ENCODE measurements around the gene KIAA0513.

KIAA0513 gene

DNA sequence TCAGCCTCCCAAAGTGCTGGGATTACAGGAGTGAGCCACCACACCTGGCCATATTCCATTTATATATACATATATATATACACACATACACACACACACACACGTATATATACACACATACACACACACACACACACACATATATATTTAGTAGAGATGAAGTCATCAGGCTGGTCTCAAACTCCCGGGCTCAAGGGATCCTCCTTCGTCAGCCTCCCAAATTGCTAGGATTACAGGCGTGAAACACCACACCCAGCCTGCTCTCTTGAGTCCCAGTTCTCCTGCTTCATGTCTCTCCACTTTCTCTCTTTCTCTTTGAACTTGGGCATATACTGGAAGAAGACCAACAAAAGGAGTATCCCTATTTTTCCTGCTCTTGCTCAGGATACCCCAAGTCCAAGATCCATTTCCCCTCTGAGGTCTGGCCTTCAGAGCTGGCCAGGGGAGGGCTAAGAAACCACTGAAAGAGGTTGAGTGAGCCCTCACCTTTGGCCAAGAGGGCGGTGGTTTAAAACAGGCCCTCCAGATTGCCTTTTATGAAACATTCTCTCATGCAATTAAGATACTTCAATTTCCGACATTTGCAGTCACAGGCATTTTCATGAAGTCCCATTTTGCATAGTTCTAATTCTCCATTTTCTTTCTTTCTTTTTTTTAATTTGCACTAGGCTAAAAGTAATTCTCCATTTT lies 46.8 kb downstream of the KIAA0513 start:
- DNase-seq (ENCODE audit: low spot score) = no peak

DNA sequence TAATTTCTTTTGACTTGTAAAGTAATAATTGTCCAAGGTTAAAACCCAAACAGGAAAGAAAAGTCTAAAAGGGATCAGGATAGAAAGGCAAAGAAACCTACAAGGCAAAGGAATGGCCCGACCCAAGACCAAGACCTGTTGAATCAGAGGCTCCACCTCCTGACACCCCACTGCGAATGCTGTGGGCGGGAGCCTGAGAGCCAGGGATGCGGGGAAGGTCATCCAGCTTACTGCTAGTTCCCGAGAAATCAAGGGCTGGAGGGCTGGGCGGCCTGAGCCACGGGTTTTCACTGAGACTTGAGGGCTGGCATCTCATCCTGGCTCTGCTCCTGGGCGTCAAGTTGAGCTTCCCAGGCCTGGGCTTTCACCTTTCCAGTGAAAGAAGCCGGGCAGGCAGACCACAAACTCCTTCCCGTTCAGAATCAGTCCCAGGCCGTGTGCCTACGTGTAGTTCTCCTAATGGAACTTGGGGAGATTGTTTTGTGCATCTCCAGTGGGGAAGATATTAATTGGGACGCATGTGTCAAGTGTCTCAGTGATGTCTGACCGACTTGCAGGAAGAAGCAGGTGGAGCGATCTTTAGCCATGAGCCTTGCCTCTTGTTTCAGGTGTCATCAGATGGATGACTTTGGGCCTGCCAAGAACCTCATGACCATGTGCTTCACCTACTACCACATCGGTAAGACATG lies 47.8 kb downstream of the KIAA0513 start:
- DNase-seq (ENCODE audit: low spot score) = no peak

DNA sequence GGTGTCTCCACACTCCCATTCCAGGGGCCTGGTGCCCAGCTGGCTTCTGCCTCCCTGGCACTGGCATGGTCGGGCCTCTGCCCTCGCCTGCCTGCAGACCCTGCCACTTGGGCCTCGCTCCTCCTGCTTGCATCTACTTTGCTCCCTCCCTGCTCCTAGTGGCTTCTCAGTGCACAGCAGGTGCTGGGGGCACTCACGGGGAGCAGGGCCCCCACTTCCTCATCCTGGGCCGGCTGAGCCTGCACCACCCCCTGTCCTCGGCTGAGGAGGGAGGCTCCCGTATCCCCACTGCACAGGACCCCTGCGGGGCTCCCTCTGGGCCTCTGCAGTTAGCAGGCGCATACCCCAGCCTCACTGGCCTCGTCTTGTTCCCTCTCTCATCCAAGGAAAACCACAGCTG lies 49.4 kb downstream of the KIAA0513 start:
- no peak for DNase-seq (ENCODE audit: low spot score)

GRCh38 chr16:85077576-85078125 lies 50.1 kb downstream of the KIAA0513 start:
- no peak for DNase-seq (ENCODE audit: low spot score)

GRCh38 chr16:85078226-85078625 lies 50.6 kb downstream of the KIAA0513 start:
- DNase-seq (ENCODE audit: low spot score) = no peak

GRCh38 chr16:85078952-85079351 lies 51.4 kb downstream of the KIAA0513 start:
- no peak for DNase-seq (ENCODE audit: low spot score)

DNA sequence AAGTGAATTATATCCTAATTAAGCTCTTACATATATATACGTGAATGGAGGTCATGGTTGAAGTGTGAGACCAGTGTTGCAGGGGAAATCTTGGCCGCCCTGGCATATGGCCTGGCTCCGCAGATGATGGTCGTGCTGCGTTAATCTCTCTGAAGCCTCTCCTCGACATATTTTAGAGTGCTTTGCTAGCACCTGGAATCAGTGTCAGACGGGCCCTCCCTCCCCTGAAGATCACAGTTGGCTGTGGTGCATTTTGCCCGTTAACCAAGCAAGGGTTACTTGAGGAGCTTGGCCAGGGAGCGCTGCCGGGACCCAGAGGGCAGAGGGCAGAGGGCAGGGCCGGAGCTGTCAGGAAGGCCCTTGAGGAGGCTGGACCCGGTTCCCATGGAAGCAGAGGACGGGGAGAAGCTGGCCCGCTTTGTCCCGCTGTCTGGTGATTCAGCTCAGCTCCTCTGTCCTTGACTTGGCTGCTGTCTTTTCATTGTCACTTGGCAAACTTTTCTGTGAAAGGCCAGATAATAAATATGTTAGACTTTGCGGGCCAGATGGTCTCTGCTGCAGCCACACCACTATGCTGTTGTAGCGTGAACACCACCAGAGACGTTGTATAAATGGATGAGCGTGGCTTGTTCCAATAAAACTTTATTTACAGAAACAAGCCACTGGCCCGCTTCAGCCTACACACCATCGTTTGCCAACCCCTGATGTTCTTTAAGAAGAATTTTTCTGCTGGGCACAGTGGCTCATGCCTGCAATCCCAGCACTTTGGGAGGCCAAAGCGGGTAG lies 52.4 kb downstream of the KIAA0513 start:
- no peak for DNase-seq (ENCODE audit: low spot score)

DNA sequence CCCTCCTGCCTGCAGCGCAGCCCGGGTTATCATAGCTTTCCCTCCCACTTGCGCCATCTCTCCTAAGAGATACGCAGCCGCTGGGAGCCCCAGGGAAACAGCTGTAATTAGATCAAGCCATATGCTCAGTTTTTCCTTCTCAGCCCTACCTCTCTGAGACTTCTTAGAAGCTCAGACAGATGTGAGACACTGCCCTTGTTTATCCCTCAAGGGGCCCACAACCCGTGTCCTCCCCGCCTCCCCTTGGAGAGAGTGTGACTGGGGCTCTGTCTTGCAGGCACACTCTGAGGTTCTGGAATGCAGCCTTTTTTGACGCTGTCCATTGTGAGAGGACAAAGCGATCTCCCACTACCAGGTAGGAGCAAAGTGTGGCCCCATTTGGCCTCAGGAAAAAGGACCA lies 53.4 kb downstream of the KIAA0513 start:
- no peak for DNase-seq (ENCODE audit: low spot score)

GRCh38 chr16:85081765-85082164 lies 54.2 kb downstream of the KIAA0513 start:
- DNase-seq (ENCODE audit: low spot score) = no peak

GRCh38 chr16:85082173-85083050 lies 54.8 kb downstream of the KIAA0513 start:
- DNase-seq (ENCODE audit: low spot score) = no peak

- DNase-seq (ENCODE audit: low spot score) = no peak
These were observed 55.5 kb downstream of the KIAA0513 start for GRCh38 chr16:85083051-85083639.

GRCh38 chr16:85084841-85085510 lies 57.4 kb downstream of the KIAA0513 start:
- DNase-seq (ENCODE audit: low spot score) = no peak

DNA sequence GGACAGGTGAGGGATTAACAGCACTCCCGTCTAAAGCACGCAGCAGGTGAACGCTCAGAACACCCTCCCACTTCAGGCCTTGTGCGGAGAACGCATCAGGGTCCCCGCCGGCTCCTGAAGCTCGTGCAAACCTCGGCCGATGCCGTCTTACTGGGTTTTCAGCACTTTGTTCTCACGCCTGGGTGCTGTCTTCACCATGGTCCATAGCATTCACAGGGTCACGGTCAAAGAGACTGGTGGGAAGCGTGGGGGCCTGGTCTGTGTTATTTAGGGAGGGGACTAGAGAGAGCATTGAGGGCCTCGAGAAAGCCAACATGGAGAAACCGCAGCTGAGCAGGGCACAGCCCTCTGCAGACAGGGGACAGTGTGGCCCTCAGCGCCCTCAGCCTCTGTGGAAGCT lies 58.1 kb downstream of the KIAA0513 start:
- no peak for DNase-seq (ENCODE audit: low spot score)

DNA sequence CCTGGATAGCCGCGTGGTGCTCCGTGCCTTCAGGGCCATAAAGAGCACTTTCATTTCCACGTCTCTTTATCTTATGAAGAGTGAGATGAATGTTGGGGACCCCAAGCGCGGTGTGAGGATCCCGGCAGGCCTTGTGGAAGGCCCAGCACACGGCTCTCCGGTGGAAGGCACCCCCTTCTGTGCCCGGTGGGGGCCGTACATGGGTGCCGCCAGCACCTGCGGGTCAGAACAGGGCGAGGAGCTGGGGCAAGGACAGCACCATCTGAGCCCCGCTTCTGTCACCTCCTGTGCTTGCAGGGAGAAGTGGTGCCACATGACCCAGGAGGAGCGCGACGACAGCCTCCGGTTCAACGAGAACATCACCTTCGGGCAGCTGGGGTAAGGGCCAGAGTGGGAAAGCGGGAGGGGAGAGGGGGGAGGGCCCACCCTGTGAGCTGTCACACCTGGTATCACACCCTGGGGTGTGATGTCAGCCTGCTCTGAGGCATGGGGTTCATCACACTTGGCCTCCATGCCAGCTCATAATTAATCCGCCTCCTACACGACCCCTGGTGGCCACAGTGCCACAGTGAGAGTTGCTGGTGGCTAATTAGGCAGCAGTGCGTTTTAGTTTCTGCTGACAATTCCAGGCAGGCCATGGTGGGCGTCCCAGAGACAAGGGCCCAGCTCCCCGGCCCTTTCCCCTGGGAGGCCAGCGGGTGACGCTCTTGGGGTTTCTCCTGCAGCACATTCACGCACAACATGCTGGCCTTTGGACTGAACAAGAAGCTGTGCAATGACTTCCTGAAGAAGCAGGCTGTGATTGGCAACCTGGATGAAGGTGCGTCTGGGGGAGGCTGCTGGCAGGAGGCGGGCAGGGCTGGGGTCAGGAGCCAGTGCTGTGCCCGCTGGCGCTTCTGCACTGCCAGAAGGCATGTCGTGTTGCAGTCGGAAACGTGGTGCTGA lies 59.0 kb downstream of the KIAA0513 start:
- DNase-seq (ENCODE audit: low spot score) = peak; percentile 89

GRCh38 chr16:85087899-85088569 lies 60.4 kb downstream of the KIAA0513 start:
- DNase-seq (ENCODE audit: low spot score) = no peak

DNA sequence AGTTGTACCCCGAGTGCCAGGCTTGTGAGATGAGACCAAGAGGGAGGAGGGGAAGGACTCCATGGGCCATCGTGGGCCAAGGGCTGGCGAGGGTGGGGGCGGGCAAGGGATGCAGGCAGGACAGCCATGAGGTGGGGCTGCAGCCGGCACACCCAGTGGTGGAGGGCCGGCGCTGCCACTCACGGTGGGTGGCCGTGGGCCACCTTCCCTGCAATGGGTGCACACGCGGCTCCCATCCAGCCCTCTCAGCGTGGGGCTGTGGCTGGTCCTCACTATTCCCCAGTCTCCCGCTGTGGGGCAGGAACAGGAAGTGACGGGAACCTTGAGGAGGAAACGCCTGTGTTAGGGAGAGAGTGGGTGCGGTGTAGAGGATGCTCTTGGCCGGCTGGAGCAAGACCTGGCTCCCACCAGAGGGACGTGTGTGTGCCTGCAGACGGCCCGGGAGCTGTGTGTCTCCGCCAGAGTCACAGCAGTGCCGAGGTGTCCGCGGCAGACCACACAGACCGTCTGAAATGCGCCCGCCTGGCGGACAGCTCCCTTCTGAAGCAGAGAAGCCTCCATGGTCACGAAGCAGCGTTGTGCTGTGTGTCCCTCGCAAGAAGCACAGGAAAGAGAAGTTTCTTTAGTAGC lies 61.1 kb downstream of the KIAA0513 start:
- DNase-seq (ENCODE audit: low spot score) = no peak

DNA sequence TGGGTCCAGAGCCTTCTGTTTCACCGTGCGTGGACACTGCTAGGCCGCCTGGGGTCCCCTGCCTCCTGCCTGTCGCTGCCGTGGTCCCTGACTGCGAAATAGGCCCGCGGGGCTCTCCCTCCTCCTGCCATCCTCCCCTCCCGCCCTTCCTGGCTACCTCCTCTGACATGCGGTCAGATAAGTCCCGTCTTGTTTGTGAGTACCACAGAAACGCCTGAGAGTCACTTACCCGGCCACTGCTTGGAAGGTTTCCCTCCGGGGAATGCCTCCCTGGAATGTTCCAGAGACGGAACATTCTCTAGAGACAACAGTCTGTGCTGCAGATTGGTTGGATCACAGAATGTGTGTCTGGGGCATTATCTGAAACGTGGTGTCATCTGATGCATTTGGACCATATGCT lies 61.9 kb downstream of the KIAA0513 start:
- DNase-seq (ENCODE audit: low spot score) = no peak

DNA sequence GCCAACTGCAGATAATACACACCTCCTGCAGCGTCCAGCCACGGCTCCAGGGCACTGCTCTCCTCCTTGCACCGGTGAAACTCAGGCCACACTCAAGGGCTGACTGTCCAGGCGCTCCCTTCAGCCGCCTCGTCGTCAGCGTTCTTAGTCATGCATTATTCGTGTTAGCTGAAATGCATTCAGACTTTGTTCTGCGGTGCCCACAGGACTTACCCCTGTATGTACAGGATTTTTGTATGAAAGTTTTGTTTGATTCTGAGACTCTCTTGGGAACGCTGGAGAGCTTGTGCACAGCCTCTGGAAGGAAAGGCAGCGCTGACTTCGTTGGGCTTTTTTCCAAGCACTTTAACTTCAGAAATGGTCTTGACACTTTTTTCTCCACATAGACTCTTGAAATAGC lies 62.6 kb downstream of the KIAA0513 start:
- no peak for DNase-seq (ENCODE audit: low spot score)
